ENCODE data around the gene C2orf80. TPM values are rescaled to one million over a fixed set of nuclear protein-coding genes. Genes with fewer than 3 reads are reported as not detected.
"Not testable (repeated sequence)": the region's sequence is repeated elsewhere in the genome, so short reads cannot be mapped to it uniquely, and the experiment has no call there.

C2orf80 gene
- total and polyA plus RNA-seq, 2 donors (not counting 1 experiment from before 2014, with no cell fraction given), result not detected

- H3K9ac ChIP-seq (ENCODE audit: insufficient read depth, low read length), result no peak overlapping the region
- H4K20me1 ChIP-seq (ENCODE audit: control insufficient read depth, extremely low read depth, insufficient read depth, low read length), result no peaks in the 10 kb centered on the region
- no peaks in the 10 kb centered on the region for H3K36me3 ChIP-seq (ENCODE audit: control insufficient read depth, insufficient read depth, low read length)
- H3K27ac ChIP-seq (ENCODE audit: insufficient read depth, low read length), result no peak overlapping the region
- no peak overlapping the region for H2AFZ ChIP-seq (ENCODE audit: low read length)
- H3K9me3 ChIP-seq (ENCODE audit: control insufficient read depth, insufficient read depth, low read depth, low read length), result no peaks in the 10 kb centered on the region
- no peak overlapping the region for H3K4me3 ChIP-seq (replicated peaks in 1 of 4; ENCODE audit: control extremely low read depth in 1 of 4, insufficient read depth in 1 of 4, low read depth in 3 of 4, low read length in 4 of 4)
- no peaks in the 10 kb centered on the region for H3K4me1 ChIP-seq (ENCODE audit: control insufficient read depth, extremely low read depth, insufficient read depth, low read length)
- TF ChIP-seq CTCF (conservative IDR thresholded peaks at IDR 0.05 in 1 of 2, IDR thresholded peaks at IDR 0.05 in 1 of 2; ENCODE audit: low read depth in 1 of 2, low read length in 2 of 2) (no peak), EZH2 (IDR thresholded peaks at IDR 0.05; ENCODE audit: low read length, missing control alignments) (no peak)
- no peak overlapping the region for H3K4me2 ChIP-seq (ENCODE audit: extremely low read depth, insufficient read depth, low read length)
- DNase-seq (ENCODE audit: low read depth in 2 of 2), result peak in 1 of 2 donors; percentile 59
- no peaks in the 10 kb centered on the region for H3K79me2 ChIP-seq (ENCODE audit: control insufficient read depth, insufficient read depth, low read length)
- H3K27me3 ChIP-seq (ENCODE audit: control insufficient read depth, insufficient read depth, low read length), result no peaks in the 10 kb centered on the region
Observed at GRCh38 chr2:208222351-208222750, 32.5 kb upstream of the C2orf80 start.

- H2AFZ ChIP-seq (ENCODE audit: low read length), result not testable (repeated sequence)
Observed at GRCh38 chr2:208221873-208222272, 32.0 kb upstream of the C2orf80 start.

GRCh38 chr2:208210688-208211451, 21.0 kb upstream of the C2orf80 start:
- H3K36me3 ChIP-seq (ENCODE audit: control insufficient read depth, insufficient read depth, low read length), result no peaks in the 10 kb centered on the region
- DNase-seq (ENCODE audit: low read depth in 2 of 2), result no peak
- no peak overlapping the region for H3K9ac ChIP-seq (ENCODE audit: insufficient read depth, low read length)
- no peak overlapping the region for H3K4me2 ChIP-seq (ENCODE audit: extremely low read depth, insufficient read depth, low read length)
- no peak overlapping the region for H3K27ac ChIP-seq (ENCODE audit: insufficient read depth, low read length)
- no peak overlapping the region for H3K4me3 ChIP-seq (replicated peaks in 1 of 4; ENCODE audit: control extremely low read depth in 1 of 4, insufficient read depth in 1 of 4, low read depth in 3 of 4, low read length in 4 of 4)
- H3K9me3 ChIP-seq (ENCODE audit: control insufficient read depth, insufficient read depth, low read depth, low read length), result no peaks in the 10 kb centered on the region
- H3K27me3 ChIP-seq (ENCODE audit: control insufficient read depth, insufficient read depth, low read length), result no peaks in the 10 kb centered on the region
- H4K20me1 ChIP-seq (ENCODE audit: control insufficient read depth, extremely low read depth, insufficient read depth, low read length), result no peaks in the 10 kb centered on the region
- TF ChIP-seq CTCF (conservative IDR thresholded peaks at IDR 0.05 in 1 of 2, IDR thresholded peaks at IDR 0.05 in 1 of 2; ENCODE audit: low read depth in 1 of 2, low read length in 2 of 2) (no peak), EZH2 (IDR thresholded peaks at IDR 0.05; ENCODE audit: low read length, missing control alignments) (no peak)
- no peaks in the 10 kb centered on the region for H3K4me1 ChIP-seq (ENCODE audit: control insufficient read depth, extremely low read depth, insufficient read depth, low read length)
- H2AFZ ChIP-seq (ENCODE audit: low read length), result no peak overlapping the region
- H3K79me2 ChIP-seq (ENCODE audit: control insufficient read depth, insufficient read depth, low read length), result no peaks in the 10 kb centered on the region

More at GRCh38 chr2:208221873-208222272, 32.0 kb upstream of the C2orf80 start:
- not testable (repeated sequence) for H3K4me3 ChIP-seq (replicated peaks in 1 of 4; ENCODE audit: control extremely low read depth in 1 of 4, insufficient read depth in 1 of 4, low read depth in 3 of 4, low read length in 4 of 4); H3K9ac ChIP-seq (ENCODE audit: insufficient read depth, low read length); H3K27ac ChIP-seq (ENCODE audit: insufficient read depth, low read length); H3K4me1 ChIP-seq (ENCODE audit: control insufficient read depth, extremely low read depth, insufficient read depth, low read length); DNase-seq (ENCODE audit: low read depth in 2 of 2); H3K27me3 ChIP-seq (ENCODE audit: control insufficient read depth, insufficient read depth, low read length); H4K20me1 ChIP-seq (ENCODE audit: control insufficient read depth, extremely low read depth, insufficient read depth, low read length); H3K9me3 ChIP-seq (ENCODE audit: control insufficient read depth, insufficient read depth, low read depth, low read length); H3K79me2 ChIP-seq (ENCODE audit: control insufficient read depth, insufficient read depth, low read length); H3K4me2 ChIP-seq (ENCODE audit: extremely low read depth, insufficient read depth, low read length); H3K36me3 ChIP-seq (ENCODE audit: control insufficient read depth, insufficient read depth, low read length)
